Measurements from ENCODE around the gene PMP22. TPM values are rescaled to one million over a fixed set of nuclear protein-coding genes. Genes with fewer than 3 reads are reported as not detected.

PMP22 gene
- total and polyA plus RNA-seq, 5 donors = 116 to 137 (median 126) TPM

DNA sequence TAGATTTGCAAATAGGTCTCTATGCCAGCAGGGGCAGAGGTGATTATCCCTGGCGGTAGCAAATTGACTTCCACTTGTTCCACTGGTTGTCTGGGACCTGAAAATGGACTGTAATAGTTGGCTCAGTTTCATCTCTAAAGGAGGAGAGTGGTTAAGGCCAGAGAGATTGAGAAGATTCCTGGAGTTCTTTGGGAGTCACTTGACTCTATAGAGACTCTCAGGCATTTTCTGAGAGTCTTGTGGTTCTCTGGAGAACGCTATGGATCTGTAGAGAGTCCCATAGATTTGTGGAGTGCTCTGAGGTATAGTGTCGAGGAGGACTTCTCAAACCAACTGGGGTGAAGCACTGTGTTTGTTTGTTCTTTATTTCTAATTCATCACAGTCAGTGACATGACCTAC is 8.9 kb upstream of the PMP22 start:
- Histone ChIP-seq H3K9me3 (ENCODE audit: control insufficient read depth, low read length) (no peaks in the 10 kb centered on the region), H3K27ac (ENCODE audit: low read length) (no peak overlapping the region), H3K27me3 (ENCODE audit: control insufficient read depth, insufficient read depth) (no peaks in the 10 kb centered on the region), H3K4me1 (ENCODE audit: control insufficient read depth, insufficient read depth, low read length) (peaks cover 2% of the 10 kb centered on the region), H3K4me3 (ENCODE audit: low read length) (no peak overlapping the region)
- ATAC-seq (no peak), DNase-seq (no peak)
- intact Hi-C loops (cut with DNase I) = no loop called here
- WGBS = 93% methylated on average over 3 of the region's 3 CpGs

DNA sequence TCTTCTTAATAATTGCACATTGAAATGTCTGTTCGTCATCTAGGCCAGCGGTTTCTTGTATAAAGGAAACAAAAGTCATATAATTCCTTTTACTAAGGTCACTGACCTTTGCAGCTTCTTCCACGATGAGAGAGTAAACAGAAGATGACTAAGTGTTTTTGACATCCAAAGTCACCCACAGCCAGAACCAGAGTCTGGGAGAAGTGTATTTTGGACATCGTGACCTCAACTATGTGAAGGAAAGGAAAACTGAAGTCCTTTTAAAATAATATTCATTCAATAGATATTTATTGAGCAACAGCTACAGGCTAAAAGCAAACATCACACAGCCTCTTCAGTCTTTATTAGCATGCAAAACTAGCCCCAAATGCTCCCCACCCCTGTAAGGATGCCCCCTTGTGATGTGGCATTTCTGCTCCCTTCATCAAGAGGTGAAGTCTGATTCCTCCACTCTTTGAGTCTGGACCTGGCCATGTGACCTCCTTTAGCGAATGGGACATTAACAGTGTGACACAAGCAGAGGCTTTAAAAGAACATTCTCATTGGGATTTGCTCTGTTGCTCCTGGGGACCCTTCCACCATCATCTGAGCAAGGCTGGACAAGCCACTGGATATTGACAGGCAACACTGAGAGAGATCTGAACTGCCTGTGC is 8.1 kb upstream of the PMP22 start:
- intact Hi-C loops (cut with DNase I) = no loop called here
- H3K4me3 ChIP-seq (ENCODE audit: low read length) = no peak overlapping the region
- 67% methylated on average over 5 of the region's 5 CpGs for WGBS
- peaks cover 2% of the 10 kb centered on the region for H3K4me1 ChIP-seq (ENCODE audit: control insufficient read depth, insufficient read depth, low read length)
- no peak for ATAC-seq
- no peak for DNase-seq
- no peaks in the 10 kb centered on the region for H3K27me3 ChIP-seq (ENCODE audit: control insufficient read depth, insufficient read depth)
- no peak overlapping the region for H3K27ac ChIP-seq (ENCODE audit: low read length)
- H3K9me3 ChIP-seq (ENCODE audit: control insufficient read depth, low read length) = no peaks in the 10 kb centered on the region

DNA sequence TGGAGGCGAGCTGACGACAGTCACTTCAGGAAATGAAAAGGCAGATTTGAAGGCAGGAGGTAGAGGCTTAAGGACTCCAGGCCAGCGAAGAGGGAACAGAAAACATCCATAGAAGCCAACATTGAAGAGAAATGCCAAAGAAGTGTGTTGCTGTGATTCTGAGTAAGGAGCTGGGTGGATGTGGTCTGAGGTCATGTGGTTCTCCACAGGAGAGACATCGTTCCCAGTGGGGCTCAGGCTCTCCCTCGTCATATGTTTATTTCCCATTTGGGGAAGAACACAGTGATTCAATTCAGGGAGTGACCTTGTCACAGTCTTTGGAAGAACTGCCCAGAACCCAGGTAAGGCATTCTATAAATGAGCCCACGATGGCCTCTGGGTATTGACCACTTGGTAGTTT is 6.6 kb upstream of the PMP22 start:
- DNase-seq (no peak), ATAC-seq (no peak)
- intact Hi-C loops (cut with DNase I) = no loop called here
- WGBS = 92% methylated on average over 6 of the region's 6 CpGs
- H3K27me3 ChIP-seq (ENCODE audit: control insufficient read depth, insufficient read depth) = no peaks in the 10 kb centered on the region
- peaks cover 2% of the 10 kb centered on the region for H3K4me1 ChIP-seq (ENCODE audit: control insufficient read depth, insufficient read depth, low read length)
- no peak overlapping the region for H3K4me3 ChIP-seq (ENCODE audit: low read length)
- H3K9me3 ChIP-seq (ENCODE audit: control insufficient read depth, low read length) = no peaks in the 10 kb centered on the region
- H3K27ac ChIP-seq (ENCODE audit: low read length) = no peak overlapping the region

DNA sequence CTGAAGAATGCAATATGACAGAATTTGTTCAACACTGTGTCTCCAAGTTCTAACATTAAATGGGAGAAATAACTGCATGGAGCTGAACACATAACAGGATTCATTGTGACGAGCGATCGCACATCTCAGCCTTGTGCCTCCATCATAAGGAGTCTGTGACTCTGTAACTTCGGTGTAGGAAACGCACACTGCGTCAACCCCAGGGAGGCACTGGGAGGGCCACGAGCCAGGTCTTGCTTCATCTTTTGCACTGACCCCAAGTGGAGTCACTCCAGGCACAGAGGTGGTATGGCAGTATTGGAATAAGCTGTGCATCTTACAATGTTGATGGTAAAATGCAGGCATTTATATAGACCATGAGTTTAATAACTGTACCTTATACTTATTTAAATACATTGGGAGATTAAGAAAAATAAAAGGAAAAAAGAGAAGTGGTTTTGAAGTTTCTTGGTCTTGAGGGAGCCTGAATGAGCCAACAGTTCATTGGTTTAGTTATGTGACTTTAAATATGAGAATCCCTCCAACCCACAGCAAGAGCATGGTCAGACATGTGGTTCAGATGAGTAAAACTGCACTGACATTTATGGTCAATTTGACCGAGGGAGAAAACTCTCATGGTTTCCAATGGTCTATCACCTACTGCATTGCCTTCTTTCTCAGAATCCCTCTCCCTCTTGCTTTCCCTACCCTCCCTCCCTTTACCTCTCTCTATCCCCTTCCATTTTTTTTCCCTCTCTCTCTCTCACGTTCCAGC is 5.7 kb upstream of the PMP22 start:
- Histone ChIP-seq H3K27ac (ENCODE audit: low read length) (no peak overlapping the region), H3K4me3 (ENCODE audit: low read length) (no peak overlapping the region), H3K4me1 (ENCODE audit: control insufficient read depth, insufficient read depth, low read length) (peaks cover 2% of the 10 kb centered on the region), H3K9me3 (ENCODE audit: control insufficient read depth, low read length) (no peaks in the 10 kb centered on the region), H3K27me3 (ENCODE audit: control insufficient read depth, insufficient read depth) (no peaks in the 10 kb centered on the region)
- 93% methylated on average over 9 of the region's 9 CpGs for WGBS
- ATAC-seq = no peak
- intact Hi-C loops (cut with DNase I) = no loop called here
- DNase-seq = no peak

DNA sequence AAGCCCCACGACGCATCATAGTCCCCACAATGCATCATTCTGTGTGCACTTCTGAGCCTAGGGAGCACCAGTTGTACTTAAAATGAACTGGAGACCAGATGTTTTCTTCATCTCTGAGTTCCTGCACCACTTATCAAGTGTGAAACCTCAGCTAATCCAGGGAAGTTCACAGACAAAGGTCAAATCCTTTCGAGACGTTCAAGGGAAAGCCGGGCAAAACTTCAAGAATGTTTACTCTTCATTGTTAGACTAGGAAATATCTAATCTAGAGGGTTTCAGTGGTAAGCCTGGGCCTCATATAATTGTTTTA is 4.6 kb upstream of the PMP22 start:
- intact Hi-C loops (cut with DNase I) = loop anchor here in 1 of 4 donors (10.0 kb wide), 1 partner anchor 125 kb away; no protein-coding TSS in a partner anchor
- H3K4me1 ChIP-seq (ENCODE audit: control insufficient read depth, insufficient read depth, low read length) = peaks cover 2% of the 10 kb centered on the region
- ATAC-seq (peak; percentile 32 to 70), DNase-seq (no peak)
- no peaks in the 10 kb centered on the region for H3K9me3 ChIP-seq (ENCODE audit: control insufficient read depth, low read length)
- no peak overlapping the region for H3K27ac ChIP-seq (ENCODE audit: low read length)
- 40% methylated on average over 5 of the region's 5 CpGs for WGBS
- no peak overlapping the region for H3K4me3 ChIP-seq (ENCODE audit: low read length)
- no peaks in the 10 kb centered on the region for H3K27me3 ChIP-seq (ENCODE audit: control insufficient read depth, insufficient read depth)

DNA sequence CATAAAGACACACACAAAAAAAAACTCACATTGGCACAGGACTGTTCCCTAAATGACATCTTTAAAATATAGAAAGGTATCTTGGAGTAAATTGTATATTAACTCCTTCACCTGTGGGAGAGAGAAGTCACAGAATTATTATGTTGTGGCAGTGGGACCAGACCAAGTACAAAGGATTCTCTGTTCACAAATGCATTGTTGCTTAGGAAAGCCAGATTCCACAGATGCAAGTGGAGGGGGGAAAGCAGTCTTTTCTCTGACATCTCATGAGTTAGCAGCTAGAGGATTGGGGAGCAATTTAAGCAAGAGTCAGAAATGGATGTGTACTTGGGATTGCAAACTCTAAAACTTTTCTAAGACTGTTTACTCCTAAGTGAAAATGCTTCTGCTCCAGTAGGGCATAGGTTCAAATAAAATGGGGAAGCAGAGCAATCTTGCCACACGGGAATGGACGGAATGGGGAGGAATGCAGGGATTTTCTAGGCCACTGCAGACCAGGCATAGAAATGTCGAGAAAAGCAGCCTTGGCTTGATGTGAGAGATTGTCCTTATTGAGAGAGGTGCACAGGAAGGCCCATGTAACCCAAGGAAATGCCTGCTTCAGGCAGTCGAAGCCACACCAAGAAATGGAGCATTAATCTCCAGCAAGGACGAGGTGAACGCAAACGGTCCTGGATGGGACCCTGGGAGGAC is 4.1 kb upstream of the PMP22 start:
- Histone ChIP-seq H3K4me3 (ENCODE audit: low read length) (no peak overlapping the region), H3K27ac (ENCODE audit: low read length) (no peak overlapping the region), H3K9me3 (ENCODE audit: control insufficient read depth, low read length) (no peaks in the 10 kb centered on the region), H3K4me1 (ENCODE audit: control insufficient read depth, insufficient read depth, low read length) (peaks cover 2% of the 10 kb centered on the region), H3K27me3 (ENCODE audit: control insufficient read depth, insufficient read depth) (no peaks in the 10 kb centered on the region)
- DNase-seq (no peak), ATAC-seq (no peak)
- intact Hi-C loops (cut with DNase I) = loop anchor here in 1 of 4 donors (10.0 kb wide), 1 partner anchor 126 kb away; no protein-coding TSS in a partner anchor
- 43% methylated on average over 7 of the region's 7 CpGs for WGBS

DNA sequence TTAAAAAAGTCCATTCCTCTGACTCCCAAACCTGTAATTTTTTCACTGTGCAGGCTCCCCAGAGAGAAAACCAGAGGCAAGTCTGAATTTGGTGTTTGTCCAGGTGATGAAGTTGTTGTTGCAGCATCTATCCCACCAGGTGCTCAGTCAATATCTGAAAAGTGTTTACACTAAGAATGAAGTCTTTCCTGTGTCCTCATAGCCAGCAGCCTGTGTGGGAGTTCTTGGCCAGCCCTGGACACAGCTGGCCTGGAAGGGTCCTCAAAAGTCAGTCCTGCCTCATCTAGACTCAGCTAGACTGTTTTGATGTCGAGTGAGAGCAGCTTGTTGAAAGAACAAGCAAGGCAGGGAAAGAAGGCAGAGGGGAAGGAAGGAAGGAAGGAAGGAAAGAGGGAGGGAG is 3.3 kb upstream of the PMP22 start:
- DNase-seq (no peak), ATAC-seq (no peak)
- no peaks in the 10 kb centered on the region for H3K27me3 ChIP-seq (ENCODE audit: control insufficient read depth, insufficient read depth)
- intact Hi-C loops (cut with DNase I) = loop anchor here in 1 of 4 donors (10.0 kb wide), 1 partner anchor 126 kb away; no protein-coding TSS in a partner anchor
- WGBS = 40% methylated on average over 1 of the region's 1 CpG
- no peaks in the 10 kb centered on the region for H3K9me3 ChIP-seq (ENCODE audit: control insufficient read depth, low read length)
- no peak overlapping the region for H3K4me3 ChIP-seq (ENCODE audit: low read length)
- H3K4me1 ChIP-seq (ENCODE audit: control insufficient read depth, insufficient read depth, low read length) = peaks cover 4% of the 10 kb centered on the region
- no peak overlapping the region for H3K27ac ChIP-seq (ENCODE audit: low read length)

DNA sequence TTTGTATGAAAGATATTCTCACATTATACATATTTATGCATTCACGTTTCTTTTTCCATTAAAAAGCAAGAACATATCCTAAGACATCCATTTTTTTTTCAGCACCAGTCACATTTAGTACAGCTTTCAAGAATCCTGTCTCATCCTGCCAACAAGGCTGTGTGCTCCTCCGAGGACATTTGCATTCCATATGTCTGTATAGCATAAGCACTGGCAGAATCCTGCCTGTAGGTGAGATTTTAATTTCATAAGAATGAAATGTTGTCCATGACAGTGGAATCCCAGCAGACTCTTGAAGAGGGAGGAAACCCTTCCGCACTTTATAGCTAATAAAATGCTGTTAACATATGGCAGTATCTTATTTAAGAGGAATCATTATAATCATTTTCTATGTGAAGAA is 2.9 kb upstream of the PMP22 start:
- no peak overlapping the region for H3K4me3 ChIP-seq (ENCODE audit: low read length)
- H3K9me3 ChIP-seq (ENCODE audit: control insufficient read depth, low read length) = no peaks in the 10 kb centered on the region
- H3K27me3 ChIP-seq (ENCODE audit: control insufficient read depth, insufficient read depth) = no peaks in the 10 kb centered on the region
- ATAC-seq = no peak
- intact Hi-C loops (cut with DNase I) = loop anchor here in 1 of 4 donors (10.0 kb wide), 1 partner anchor 127 kb away; no protein-coding TSS in a partner anchor
- peaks cover 4% of the 10 kb centered on the region for H3K4me1 ChIP-seq (ENCODE audit: control insufficient read depth, insufficient read depth, low read length)
- no peak for DNase-seq
- 57% methylated on average over 3 of the region's 3 CpGs for WGBS
- H3K27ac ChIP-seq (ENCODE audit: low read length) = no peak overlapping the region

DNA sequence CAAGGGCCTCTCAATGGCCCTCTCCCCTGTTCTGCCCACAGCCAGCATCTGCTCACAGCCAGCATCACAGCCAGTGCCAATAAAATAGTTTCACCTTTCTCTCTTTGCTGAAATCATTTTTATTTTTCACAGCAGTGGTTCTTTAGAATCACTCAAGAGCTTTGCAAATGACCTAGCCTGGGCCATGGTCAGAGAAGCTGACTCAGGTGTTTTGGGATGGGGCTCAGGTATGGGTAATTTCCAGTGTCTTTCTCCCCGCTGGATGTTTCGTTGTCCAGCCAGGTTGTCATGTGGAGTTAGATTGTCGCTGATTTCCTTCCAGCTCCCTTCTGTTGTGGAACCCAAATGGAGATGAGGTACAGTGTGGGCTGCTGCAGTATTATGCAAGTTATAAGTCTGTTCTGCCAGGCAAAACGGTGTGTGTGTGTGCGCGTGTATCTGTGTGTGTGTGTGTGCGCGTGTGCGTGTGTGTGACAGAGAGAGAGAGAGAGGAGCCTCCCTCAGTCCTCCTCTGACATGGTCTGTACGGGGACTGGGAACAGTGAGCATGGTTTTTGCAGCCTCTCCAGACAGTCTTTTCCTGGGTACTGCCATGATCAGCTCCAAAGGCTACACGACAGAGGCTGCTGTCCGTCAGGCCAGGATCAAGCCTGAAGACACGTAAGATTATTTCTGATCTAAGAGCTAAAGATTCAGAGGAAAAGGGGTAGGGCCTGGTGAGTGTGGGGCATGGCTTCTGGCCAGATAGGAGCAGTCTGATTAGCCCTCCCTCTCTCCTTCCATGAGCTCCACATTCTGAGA is 1.4 kb upstream of the PMP22 start:
- Histone ChIP-seq H3K27me3 (ENCODE audit: control insufficient read depth, insufficient read depth) (no peaks in the 10 kb centered on the region), H3K4me3 (ENCODE audit: low read length) (no peak overlapping the region), H3K9me3 (ENCODE audit: control insufficient read depth, low read length) (no peaks in the 10 kb centered on the region), H3K27ac (ENCODE audit: low read length) (no peak overlapping the region), H3K4me1 (ENCODE audit: control insufficient read depth, insufficient read depth, low read length) (peaks cover 4% of the 10 kb centered on the region)
- ATAC-seq (no peak), DNase-seq (no peak)
- WGBS = 80% methylated on average over 13 of the region's 13 CpGs
- intact Hi-C loops (cut with DNase I) = loop anchor here in 1 of 4 donors (10.0 kb wide), 1 partner anchor 128 kb away; no protein-coding TSS in a partner anchor

DNA sequence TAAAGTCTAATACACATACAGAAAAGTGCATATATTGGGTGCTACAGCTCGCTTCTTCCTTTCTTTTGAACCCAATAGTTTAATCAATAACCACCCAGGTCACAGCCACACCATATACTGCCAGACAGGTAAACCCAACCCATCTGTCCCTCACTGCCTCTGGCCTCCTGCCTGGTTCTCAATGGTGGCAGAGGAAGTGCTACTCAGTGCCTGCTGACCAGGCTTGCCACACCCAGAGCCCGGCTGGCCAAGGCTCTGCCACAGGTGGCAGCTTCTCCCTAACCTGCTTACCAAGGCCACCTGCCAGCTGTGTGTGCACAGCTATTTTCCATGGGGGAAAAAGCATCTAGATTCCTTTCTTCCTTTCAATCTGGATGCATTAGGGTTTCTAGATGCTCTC is 584 bp downstream of the PMP22 start:
- Histone ChIP-seq H3K9me3 (ENCODE audit: control insufficient read depth, low read length) (no peaks in the 10 kb centered on the region), H3K27ac (ENCODE audit: low read length) (peak overlapping the region; percentile 6), H3K4me3 (ENCODE audit: low read length) (peak overlapping the region; percentile 35), H3K27me3 (ENCODE audit: control insufficient read depth, insufficient read depth) (no peaks in the 10 kb centered on the region), H3K4me1 (ENCODE audit: control insufficient read depth, insufficient read depth, low read length) (peaks cover 2% of the 10 kb centered on the region)
- peak in 2 of 3 donors; percentile 70 to 71 for DNase-seq
- no peak for ATAC-seq
- intact Hi-C loops (cut with DNase I) = loop anchor here in 3 of 4 donors (5.0 to 10.0 kb wide), 4 partner anchors 78 to 183 kb away; partner anchors contain the start of gene TEKT3 (in 1 of the 3)
- WGBS = 64% methylated on average over 2 of the region's 2 CpGs

Measured in right cardiac atrium (tissue), 5 donors.